Measurements from ENCODE around the gene PXDC1.

DNA sequence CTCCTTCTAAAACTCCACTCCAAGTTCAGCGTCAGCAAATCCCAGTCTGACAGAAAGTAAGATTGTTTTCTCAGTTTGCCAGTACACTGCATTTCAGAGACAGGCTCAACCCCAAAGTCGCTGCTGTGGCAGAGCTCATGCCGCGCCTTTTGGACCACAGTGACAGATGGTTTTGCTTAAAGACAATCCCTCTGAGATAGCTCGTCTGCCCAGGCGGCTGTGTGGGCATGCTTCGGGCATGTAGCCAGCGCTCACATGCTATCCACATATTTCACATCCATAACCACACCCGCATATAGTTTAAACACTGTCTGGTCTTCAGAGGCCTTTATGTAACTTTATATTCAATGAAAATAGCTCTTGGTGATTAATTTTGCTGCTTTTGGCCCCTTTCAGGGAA is 14.7 kb upstream of the PXDC1 start:
- TF ChIP-seq REST (IDR thresholded peaks at IDR 0.05; ENCODE audit: insufficient read depth in 1 of 2, low read depth in 2 of 2, low read length in 2 of 2) (no peak), POLR2AphosphoS5 (IDR thresholded peaks at IDR 0.05; ENCODE audit: low read depth, low read length) (no peak), TAF1 (IDR thresholded peaks at IDR 0.05; ENCODE audit: borderline replicate concordance, insufficient read depth, low read length) (no peak), SIN3A (IDR thresholded peaks at IDR 0.05; ENCODE audit: borderline replicate concordance, insufficient read depth, low read length) (no peak)

All from PFSK-1 (cell line).